Glomerular endothelial cell (primary cell): ENCODE results near the gene FOXRED2. TPM values are rescaled to one million over a fixed set of nuclear protein-coding genes. Genes with fewer than 3 reads are reported as not detected.
"Not testable (repeated sequence)": the region's sequence is repeated elsewhere in the genome, so short reads cannot be mapped to it uniquely, and the experiment has no call there.

Experiments
- DNase-seq: peaks from one replicate; pipeline ENCODE4 v3.0.0-alpha.2; 2011; ENCODE audit warnings: low read depth, low spot score; ENCODE audit errors: extremely low read depth
- total RNA-seq: library from RNA; depleted of rRNA; stranded (reverse); fragments of >200 nt; gene quantifications from 2 replicates; pipeline ENCODE4 v1.2.3, GENCODE V29; 2015

Gene FOXRED2
- total RNA-seq, 1 donor from 2014 or later = 12.5 TPM

DNA sequence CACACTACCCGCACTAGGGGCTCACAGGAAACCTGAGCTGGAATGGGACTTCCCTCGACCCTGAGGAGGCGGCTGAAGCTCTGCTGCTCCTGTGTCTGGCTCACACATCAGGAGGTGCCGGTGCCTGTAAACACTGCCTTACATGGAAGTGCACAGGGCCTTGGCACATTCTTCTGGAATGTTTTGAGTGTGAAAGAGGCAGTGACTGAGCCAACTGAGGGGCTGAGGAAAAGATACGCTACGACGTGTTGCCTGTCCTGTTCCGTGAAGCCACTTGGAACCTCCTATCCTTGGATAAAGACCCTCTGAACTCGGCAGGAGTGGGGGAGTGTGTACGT lies 35.9 kb downstream of the FOXRED2 start:
- no peak for DNase-seq

DNA sequence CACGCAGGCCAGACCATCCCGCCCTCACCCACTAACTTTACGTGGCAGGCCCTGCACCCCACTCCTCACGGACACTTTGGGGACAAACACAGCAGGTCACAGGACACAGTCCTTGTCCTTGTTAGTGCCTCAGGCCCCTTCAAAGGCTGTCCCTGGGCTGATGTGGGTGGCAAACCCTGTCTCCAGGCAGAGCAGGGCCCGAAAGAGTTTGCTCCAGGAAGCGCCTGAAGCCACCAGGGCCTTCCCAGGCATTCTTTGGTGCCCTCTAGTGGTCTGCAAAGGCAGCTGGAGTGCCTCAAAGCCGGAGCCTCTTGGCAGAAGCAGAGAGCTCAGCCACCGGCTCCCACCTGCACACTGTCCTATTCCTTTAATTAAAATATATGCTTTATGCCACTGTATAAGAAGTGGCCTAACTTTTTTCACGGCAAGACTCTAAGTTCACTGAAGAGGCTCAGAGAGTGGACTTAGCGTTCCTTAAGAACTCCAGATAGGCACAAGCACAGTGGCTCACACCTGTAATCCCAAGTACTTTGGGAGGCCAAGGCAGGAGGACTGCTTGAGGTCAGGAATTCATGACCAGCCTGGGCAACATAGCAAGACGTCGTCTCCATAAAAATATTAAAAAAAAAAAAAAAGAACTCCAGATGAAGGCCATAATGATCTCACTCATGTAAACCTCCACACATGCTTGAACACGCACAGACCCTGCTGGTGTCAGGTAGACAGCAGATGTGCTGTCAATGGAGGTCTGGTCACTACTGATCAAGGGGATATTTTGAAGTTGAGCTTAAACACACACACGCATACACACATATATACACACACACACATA lies 36.5 kb downstream of the FOXRED2 start:
- no peak for DNase-seq

DNA sequence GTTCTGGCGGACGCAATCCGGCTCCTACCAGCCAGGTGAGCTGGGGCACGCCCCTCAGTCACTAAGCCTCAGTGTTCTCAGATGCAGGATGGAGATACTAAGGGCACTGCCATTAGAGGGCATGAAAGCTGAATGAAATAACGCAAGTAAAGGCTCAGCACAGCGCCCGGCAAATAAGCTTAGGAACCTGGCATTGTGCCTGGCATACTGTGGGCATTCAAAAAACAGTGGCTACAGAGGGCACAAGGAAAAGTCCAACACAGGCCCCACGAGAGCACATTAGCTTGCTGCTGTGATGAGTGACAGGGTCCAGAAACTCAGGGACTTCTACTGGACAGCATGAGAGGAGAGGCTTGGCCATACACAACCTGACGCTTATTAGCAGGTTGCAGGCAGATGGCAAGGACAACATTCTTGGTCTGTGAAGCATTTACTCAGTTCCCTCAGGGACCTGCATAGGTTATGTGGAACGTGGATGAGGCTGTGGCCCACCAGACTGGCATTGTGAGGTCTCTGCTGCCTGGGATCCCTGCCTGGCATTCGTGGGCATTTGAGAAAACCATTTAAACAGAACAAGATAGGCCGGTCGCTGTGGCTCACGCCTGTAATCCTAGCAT lies 37.6 kb downstream of the FOXRED2 start:
- DNase-seq = no peak

DNA sequence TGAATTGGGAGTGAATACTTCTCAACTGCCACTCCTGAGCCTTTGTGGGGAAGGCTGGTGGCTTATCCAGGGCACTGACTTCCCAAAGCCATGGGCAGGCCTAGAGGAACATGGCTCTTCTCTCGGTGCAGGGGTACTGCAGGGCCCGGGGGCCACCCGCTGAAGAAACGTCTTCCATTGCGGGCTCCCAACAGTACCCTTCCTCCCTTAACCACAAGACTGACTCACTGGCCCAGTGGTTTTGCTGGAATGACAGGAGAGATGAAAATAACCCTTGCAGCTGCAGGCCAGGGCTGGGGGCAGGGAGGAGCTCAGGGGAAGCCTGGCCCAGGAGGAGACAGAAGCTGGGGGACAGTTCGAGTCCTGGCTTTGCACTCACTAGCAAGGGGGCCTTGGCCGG lies 38.9 kb downstream of the FOXRED2 start:
- DNase-seq = no peak

DNA sequence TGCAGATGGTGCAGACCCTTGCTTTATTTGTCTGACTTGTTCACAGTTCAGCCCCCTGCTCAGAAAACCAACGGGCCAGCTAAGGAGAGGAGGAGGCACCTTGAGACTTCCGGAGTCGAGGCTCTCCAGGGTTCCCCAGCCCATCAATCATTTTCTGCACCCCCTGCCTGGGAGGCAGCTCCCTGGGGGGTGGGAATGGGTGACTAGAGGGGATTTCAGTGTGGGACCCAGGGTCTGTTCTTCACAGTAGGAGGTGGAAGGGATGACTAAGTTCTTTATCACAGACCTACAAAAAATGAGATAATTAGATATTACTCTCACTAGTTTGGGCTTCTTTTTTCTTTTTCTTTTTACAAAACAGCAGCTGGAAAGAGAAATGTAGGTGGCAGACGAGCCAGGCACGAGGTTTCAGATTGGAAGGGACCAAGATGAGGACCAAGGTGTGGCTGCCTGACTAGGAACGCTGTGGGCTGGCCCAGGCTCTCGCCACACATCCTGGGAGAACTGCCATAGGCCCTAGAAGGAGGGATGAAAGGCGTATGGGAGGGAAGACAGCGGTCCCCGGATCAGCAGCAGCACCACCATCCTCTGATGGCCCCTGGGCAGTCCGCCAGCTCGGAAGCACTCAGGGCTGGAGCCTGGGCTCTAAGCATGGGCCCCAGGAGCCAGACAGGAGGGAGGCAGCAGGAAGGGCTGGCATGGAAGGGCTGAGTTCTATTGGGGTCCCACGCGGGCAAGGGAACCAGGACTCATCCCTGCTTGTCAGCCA lies 39.6 kb downstream of the FOXRED2 start:
- no peak for DNase-seq

DNA sequence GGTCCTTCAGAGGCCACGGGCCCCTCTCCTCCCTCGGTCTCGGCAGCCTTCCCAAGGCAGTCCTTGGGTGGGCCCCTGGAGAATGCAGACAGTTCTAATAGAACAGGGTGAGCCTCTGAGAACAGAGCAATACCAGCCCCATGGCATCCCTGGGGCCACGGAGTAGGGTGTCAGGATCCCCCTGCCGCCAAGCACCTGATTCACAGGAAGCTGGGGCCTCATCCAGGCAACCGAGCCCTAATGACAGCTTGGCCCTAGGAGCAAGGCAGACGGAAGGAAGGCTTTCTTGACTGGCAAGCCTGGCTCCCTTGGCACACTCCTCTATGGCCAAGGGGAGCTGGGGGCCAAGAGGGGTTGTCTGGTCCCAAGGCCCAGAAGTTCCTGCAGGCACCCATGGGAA lies 40.6 kb downstream of the FOXRED2 start:
- DNase-seq = no peak

DNA sequence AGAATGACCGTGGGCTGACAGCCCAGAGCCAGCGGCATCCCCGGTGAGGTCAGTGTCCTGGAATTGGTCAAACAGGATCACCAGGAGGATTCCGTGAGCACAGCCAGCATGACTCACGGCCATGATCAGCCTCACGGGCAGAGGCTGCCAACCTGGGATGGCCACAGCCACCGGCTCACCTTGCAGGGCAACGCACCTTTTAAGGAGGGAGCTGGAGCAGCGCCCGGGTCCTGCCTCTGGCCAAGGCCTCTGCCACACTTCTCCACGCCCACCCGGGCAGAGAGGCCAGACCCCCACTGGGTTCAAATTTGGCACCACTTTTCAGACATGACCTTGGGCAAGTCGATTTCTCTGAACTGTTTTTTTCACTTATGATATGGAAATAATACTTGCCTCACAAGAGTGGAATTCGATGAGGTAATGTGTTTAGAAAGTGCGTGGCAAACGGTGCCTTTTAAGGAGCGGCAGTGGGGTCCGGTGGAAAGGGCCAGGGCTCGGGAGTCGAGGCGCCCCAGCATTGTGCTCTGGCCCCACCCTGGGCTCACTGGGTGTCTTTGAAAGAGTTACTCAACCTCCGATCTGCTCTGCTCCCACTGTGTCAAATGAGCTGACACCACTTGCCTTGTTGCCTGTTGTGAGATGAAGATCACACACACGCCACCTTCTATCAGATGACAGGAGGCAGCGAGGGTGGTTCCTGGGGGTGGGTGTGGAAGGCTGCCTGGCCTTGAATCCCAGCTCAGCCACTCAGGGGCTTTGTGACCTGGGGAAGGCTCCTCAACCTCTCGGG lies 41.4 kb downstream of the FOXRED2 start:
- DNase-seq = peak; percentile 80

DNA sequence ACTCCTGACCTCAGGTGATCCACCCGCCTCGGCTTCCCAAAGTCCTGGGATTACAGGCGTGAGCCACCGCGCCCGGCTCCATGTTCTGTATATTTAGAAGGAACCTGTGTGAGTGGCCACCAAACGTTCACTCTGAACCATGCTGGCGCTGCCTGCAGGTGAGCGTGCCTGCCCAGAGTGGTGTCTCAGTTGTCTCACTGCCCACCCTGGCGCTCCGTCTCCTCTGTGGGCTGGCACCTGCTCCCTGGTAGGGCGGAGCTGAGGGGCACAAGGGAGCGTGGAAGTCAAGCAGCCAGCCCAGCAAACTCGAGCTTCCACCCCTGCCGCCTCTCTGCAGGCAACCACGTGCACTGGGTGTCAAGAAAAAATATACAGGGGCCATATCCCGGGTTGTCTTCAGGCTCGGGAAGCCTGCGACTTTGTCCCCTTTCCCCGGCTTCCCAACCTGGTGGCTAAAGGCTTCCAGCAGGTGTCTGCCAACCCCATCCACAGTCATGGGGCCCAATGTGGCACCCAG lies 42.1 kb downstream of the FOXRED2 start:
- no peak for DNase-seq

DNA sequence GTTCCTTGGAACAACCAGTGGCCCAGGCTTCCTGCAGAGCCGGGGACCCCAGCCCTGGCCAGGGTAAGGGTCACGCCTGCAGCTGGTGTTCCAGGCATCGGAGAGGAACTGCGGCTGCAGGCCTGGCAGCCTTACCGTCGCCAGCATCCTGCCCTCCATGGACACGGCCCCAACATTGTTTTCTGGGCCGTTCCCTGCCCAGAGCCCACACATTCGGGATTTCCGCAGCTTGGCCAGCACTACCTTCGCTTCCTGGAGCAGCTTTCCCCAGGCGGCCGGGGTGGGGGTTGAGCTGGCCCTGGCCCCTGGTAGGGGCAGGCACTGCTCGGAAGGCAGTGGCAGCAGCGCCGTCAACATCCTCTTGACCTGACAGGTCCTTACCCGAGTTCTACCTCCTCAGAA lies 43.1 kb downstream of the FOXRED2 start:
- DNase-seq = no peak

DNA sequence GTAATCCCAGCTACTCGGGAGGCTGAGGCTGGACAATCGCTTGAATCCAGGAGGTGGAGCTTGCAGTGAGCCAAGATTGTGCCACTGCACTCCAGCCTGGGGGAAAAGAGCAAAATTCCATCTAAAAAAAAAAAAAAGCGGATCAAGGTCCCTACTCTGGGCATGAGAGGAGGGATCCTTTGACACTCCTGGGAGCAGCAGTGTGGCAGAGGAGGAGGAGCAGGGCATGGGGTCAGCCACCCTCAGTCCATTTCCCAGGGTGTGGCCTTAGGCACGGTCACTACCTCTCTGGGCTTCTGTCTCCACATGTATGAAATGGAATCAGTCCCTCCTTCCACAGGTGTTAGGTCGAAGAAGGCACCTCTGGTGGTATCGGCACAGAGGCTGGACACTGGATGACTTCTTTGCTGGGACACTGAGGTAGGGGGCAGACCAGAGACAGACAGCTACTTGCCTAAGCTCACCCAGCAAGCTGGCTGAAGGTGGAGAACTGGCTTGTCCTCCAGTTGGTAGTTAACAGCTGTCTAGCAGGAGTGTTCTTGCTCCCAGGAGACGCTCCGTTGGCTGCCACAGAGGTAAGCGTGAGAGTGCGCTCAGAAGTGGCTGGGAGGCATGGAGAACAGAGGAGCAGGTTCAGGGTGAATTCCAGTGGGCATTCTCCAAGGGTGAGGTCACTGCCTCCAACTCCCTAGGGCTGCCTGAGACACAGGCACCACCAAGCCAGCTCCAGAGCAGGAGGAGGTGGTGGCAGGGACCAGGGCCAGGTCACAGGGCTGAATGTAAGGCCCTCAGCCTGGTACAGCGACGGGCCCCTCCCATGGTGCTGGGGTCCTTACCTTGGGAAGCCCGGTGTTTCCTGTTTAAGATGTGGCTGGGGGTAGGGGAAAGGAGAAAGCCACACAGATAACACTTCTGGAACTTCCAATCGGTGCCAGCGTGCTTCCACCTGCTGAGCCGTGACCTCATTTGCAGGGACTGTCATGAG lies 44.9 kb downstream of the FOXRED2 start:
- no peak for DNase-seq

DNA sequence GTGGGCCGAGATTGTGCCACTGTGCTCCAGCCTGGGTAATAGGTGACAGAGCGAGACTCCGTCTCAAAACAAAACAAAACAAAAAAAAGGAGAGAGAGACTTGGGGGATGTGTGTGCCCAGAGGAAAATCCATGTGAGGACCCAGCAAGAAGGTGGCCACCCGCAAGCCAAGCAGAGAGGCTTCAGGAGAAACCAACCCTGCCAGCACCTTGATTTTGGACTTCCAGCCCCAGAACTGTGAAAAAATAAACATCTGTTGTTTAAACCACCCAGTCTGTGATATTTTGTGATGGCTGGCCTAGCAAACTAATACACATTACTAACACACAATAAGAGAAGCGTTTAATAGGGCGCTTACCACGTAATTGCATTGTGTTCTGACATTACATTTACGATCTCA lies 46.6 kb downstream of the FOXRED2 start:
- DNase-seq = no peak

DNA sequence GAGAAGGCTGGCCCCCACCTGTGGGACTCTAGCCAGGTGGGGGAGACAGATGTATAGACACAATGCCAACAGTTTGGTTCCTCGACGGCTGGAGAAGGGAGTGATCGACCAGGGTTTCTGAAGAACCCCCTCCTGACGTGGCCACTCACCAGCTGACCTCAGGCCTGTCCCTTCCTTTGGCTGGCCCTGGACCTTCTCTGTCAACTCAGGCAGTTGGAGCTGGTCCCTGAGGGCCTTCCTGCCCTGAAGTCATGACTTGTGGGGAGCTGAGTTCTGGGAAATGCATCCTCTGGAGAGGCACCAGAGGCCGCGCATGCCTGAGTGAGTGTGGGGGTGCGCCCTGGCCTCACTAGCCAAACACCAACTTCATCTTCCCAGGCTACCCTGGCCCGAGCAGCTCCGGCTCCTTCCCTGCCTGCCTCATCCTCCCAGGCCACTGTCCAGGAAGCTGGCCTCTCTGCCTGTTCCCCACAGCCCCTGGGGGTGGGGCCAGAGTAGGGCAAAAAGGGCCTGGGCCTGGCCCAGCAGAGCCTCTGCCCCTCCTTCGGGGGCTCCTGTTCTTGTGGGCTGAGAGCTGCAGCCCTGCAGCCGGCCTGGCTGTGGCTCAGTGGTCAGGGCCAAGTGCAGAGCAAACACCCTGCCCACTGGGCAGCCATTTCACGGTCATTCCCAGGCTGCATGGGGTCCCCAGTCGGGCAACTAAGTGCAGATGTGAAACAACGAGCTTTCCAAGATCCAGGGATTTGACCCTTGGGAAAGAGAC lies 49.0 kb downstream of the FOXRED2 start:
- no peak for DNase-seq

DNA sequence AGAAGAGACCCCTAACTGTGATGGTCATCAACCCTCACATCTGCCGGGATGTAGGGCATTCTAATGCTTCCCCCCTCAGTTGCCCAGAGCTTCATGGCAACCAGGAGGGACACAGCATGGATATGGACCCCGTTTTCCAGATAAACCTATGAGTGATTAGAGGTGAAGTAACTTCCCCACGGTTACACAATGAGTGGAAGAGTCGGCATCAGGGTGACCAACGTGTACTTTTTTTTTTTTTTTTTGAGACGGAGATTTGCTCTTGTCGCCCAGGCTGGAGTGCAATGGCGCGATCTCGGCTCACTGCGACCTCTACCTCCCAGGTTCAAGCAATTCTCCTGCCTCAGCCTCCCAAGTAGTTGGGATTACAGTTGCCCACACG lies 50.4 kb downstream of the FOXRED2 start:
- DNase-seq = no peak

DNA sequence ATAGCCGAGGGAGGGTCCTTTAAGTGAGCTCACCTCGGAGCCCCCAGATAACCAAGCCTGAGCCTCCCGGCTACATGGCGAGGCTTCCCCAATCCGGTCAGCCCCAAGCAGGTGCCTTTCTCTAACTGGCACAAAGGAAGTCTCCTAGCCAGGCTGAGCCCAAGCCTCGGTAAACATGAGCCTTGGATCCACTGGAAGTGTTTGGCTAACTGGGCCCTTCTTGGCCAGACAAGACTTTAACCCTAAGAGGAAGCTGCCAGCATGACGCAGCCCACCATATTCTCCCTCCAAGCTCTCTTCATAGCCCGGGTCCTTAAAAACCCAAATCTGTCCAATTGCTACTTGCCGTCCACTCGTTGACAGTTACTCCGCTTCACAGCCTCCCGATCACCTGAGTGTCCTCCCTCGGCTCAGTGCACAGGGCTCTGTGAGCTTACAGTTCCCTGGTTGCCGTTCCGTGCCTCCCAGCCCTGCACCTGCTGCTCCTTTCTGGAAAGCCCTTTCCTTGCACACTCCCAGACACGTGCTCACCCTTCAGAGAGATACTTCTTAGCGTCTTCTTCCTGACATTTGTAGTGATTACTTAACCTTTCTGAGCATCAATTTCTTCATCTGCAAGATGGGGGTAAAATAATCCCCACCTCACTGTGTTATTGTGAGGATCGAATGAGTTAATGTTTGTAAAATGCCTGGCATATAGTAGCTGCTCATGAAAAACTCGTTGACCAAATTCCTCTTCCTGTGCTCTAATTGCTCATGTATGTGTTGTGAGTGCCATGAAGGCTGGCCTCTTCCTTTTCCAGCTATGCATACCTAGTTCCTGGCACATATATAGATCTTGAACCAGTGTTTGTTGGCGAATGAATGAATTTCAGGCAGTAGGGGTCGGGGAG lies 51.0 kb downstream of the FOXRED2 start:
- no peak for DNase-seq

DNA sequence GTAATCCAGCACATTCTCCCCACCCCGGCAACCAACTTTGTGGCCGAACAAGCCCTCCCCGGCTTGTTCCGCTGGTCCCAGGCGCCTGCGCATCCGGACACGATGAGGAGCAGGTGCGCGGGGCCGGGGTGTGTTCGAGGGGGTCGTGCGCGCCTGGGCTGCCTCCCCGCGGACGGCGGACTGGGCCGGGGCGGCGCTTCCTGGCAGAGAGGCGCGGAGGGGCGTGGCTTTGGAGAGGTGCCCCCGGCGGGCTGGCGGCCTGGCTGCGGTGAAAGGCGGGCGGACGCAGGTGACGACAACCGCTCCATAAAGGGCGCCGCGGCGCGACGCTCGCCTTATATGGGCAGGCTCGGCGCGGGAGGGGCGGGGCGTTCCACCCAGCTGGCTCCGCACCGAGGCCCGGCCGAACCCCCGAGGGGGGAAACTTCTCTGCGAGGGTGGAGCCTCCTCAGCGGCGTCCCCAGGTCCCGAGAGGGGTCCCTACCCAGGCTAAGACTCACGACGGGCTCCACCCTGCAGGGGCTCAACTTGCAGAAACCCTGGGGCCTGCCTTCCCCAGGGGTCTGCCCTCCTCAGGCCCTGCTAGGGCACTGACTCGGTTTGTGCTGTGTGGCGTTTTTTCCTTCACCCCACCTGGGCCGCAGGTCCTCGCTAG lies 51.8 kb downstream of the FOXRED2 start:
- DNase-seq = no peak

DNA sequence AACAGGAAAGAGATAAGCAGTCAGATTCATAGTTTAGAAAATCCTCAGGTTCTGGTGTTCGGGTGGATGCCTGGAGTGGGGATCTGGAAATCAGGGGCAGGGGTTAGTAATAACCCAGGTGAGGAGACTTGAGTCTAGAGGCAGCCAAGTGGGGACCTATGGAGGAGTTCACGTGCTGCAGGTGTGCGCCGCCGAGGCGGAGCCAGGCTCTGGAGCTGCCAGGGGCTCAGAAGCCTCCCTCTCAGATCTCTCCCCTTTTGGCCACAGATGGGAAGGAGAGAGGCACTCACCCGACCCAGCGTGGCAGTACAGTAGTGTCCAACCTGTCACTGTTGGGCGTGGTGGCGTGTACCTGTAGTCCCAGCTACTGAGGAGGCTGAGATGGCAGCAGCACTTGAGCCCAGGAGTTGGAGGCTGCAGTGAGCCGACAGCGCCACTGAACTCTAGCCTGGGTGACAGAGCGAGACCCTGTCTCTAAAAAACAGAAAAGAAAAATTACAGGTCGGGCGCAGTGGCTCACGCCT lies 52.9 kb downstream of the FOXRED2 start:
- DNase-seq = no peak

DNA sequence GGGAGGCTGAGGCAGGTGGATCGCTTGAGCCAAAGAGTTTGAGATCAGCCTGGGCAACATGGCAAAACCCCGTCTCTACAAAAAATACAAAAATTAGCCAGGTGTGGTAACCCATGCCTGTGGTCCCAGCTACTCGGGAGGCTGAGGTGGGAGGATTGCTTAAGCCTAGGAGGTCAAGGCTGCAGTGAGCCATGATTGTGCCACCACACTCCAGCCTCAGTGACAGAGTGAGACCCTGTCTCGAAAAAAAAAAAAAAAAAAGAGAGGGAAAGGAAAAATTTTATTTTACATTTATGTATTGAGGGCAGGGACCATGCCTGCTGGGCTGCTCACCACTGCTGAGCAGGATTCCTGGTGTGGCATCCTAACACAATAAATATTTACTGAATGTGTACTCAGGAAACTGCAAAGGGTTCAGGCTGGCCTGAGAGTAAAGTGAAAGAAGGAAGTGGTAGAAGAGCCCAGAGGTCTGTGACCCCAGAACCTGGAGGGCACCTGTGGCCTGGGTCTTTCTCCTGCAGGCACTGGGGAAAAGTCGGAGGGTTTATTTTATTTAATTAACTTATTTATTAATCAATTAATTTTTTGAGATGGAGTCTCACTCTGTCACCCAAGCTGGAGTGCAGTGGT lies 53.7 kb downstream of the FOXRED2 start:
- not testable (repeated sequence) for DNase-seq
